Astrocyte (in vitro differentiated cells and primary cell): Measurements from ENCODE around the gene ACTN2.

Experiments
- CTCF ChIP-seq: IDR thresholded peaks from 2 replicates; pipeline ENCODE4 v1.5.1; 2011; ENCODE audit warnings: low read depth, mild to moderate bottlenecking, inconsistent platforms, low read length, moderate library complexity; ENCODE audit not compliant: insufficient read depth
- EZH2 ChIP-seq: IDR thresholded peaks from 2 replicates; pipeline ENCODE4 v1.6.1; 2012; ENCODE audit warnings: mild to moderate bottlenecking, low read length, inconsistent platforms; ENCODE audit not compliant: insufficient read depth

- no peak for TF ChIP-seq CTCF
- no peak for TF ChIP-seq EZH2
These were observed 55.5 kb downstream of the ACTN2 start for GRCh38 chr1:236741753-236742152.
